Kidney epithelial cell (primary cell): ENCODE data around the gene EHD4. TPM values are rescaled to one million over a fixed set of nuclear protein-coding genes. Genes with fewer than 3 reads are reported as not detected.

Source experiments
- DNase-seq: peaks from one replicate; pipeline ENCODE4 v3.0.0-alpha.2; 2010; ENCODE audit warnings: low read depth
- H3K27me3 ChIP-seq: 2 replicates; pipeline ENCODE4 v1.6.0; 2011; ENCODE audit warnings: low read length; ENCODE audit not compliant: control insufficient read depth, insufficient read depth
- H3K36me3 ChIP-seq: 2 replicates; pipeline ENCODE4 v1.5.1; 2011; ENCODE audit warnings: low read length; ENCODE audit not compliant: control insufficient read depth, insufficient read depth
- H3K4me3 ChIP-seq: 2 replicates; pipeline ENCODE4 v1.5.1; 2011; ENCODE audit warnings: low read depth, mild to moderate bottlenecking, control low read depth, low read length
- CTCF ChIP-seq: IDR thresholded peaks from 2 replicates; pipeline ENCODE4 v1.5.1; 2011; ENCODE audit warnings: mild to moderate bottlenecking, moderate library complexity, low read length, control low read depth, inconsistent platforms; ENCODE audit not compliant: insufficient read depth, poor library complexity, severe bottlenecking
- total RNA-seq: library from RNA; depleted of rRNA; stranded (reverse); fragments of >200 nt; gene quantifications from 2 replicates; pipeline ENCODE4 v1.2.3, GENCODE V29; 2015

Gene EHD4
- total RNA-seq, 1 donor from 2014 or later = 30.1 TPM

GRCh38 chr15:41855261-41855961, 116.9 kb downstream of the EHD4 start:
- peaks cover 17% of the 10 kb centered on the region for H3K27me3 ChIP-seq
- TF ChIP-seq CTCF = no peak
- no peaks in the 10 kb centered on the region for H3K36me3 ChIP-seq
- no peak overlapping the region for H3K4me3 ChIP-seq
- DNase-seq = no peak

- no peak for TF ChIP-seq CTCF
- no peak for DNase-seq
- H3K36me3 ChIP-seq = no peaks in the 10 kb centered on the region
Observed at GRCh38 chr15:41854443-41854842, 117.9 kb downstream of the EHD4 start.

GRCh38 chr15:41853831-41854230, 118.5 kb downstream of the EHD4 start:
- H3K27me3 ChIP-seq = peaks cover 19% of the 10 kb centered on the region
- no peak for TF ChIP-seq CTCF
- H3K4me3 ChIP-seq = no peak overlapping the region
- no peak for DNase-seq
- H3K36me3 ChIP-seq = no peaks in the 10 kb centered on the region

More at GRCh38 chr15:41854443-41854842, 117.9 kb downstream of the EHD4 start:
- Histone ChIP-seq H3K27me3 (peaks cover 17% of the 10 kb centered on the region), H3K4me3 (no peak overlapping the region)

GRCh38 chr15:41852736-41853590, 119.4 kb downstream of the EHD4 start:
- no peaks in the 10 kb centered on the region for H3K36me3 ChIP-seq
- no peak for TF ChIP-seq CTCF
- H3K4me3 ChIP-seq = no peak overlapping the region
- H3K27me3 ChIP-seq = peaks cover 19% of the 10 kb centered on the region
- DNase-seq = no peak

- Histone ChIP-seq H3K36me3 (no peaks in the 10 kb centered on the region), H3K27me3 (peaks cover 19% of the 10 kb centered on the region), H3K4me3 (no peak overlapping the region)
- no peak for DNase-seq
- no peak for TF ChIP-seq CTCF
Observed at GRCh38 chr15:41851755-41852370, 120.5 kb downstream of the EHD4 start.
